Spleen (tissue), 7 donors: ENCODE results near the gene NEURL4.

Experiments used
- POLR2AphosphoS5 ChIP-seq, 3 donors: sonication (generic); formaldehyde crosslinking; IDR thresholded peaks; one replicate each; pipeline ENCODE4 v1.5.1; 2017; ENCODE audit warnings: antibody characterized with exemption in 3 of 3
- TF ChIP-seq, protein P1 (sequence below), 11 experiments: fragments of 200-600 bp in 7 of 11; fragments of 450-650 bp in 4 of 11; sonication (generic) in 4 of 11; IDR thresholded peaks in 8 of 11; conservative IDR thresholded peaks in 3 of 11; 1 replicate in 7 of 11; 2 replicates in 4 of 11; pipeline versions ENCODE4 v1.4.0 to v1.8.0; 2016 to 2021; ENCODE audit warnings: antibody characterized with exemption in 11 of 11, inconsistent platforms in 4 of 11, mild to moderate bottlenecking in 1 of 11
- donor health status: DM: no; HTN: no; CAD: no; lungs with moderate emphysema.
- donor health status: DM: no; HTN: no; CAD: no.
- donor health status: DM: no; HTN: no; CAD: no.

DNA sequence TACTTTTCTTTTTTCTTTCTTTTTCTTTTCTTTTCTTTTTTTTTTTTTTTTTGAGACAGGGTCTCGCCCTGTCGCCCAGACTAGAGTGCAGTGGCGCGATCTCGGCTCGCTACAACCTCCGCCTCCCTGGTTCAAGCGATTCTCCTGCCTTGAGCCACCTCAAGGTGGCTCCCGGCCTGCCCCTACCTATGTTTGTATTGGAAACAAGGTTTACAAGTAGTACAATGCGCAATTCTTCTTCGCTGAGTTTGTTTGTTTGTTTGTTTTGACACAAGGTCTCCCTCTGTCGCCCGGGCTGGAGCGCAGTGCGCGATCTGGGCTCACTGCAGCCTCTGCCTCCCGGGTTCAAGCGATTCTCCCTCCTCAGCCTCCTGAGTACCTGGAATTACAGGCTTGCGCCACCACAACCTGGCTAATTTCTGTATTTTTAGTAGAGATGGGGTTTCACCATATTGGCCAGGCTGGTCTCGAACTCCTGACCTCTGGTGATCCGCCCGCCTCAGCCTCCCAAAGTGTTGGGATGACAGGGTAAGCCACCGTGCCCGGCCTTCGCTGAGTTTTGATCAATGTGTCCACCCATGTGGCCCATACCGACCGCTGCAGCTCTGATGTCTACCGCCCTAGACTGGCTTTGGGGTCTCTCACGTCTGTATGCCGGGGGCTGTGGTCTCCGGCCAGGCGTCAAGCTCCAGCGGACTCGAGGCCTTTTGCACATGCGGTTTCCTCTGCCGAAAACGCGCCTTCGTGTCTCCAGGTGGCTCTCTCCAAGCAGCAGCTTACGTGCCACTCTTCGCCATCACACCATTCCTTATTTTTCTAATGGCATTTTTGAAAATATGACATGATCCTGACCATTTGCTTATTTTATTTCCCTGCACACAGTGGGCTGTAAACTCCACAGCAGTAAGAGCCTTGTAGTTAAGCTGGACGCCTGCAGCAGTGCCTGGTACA lies 33.6 kb downstream of the NEURL4 start:
- TF ChIP-seq POLR2AphosphoS5 (IDR thresholded peaks at IDR 0.05), result no peak
- TF ChIP-seq, protein P1, sequence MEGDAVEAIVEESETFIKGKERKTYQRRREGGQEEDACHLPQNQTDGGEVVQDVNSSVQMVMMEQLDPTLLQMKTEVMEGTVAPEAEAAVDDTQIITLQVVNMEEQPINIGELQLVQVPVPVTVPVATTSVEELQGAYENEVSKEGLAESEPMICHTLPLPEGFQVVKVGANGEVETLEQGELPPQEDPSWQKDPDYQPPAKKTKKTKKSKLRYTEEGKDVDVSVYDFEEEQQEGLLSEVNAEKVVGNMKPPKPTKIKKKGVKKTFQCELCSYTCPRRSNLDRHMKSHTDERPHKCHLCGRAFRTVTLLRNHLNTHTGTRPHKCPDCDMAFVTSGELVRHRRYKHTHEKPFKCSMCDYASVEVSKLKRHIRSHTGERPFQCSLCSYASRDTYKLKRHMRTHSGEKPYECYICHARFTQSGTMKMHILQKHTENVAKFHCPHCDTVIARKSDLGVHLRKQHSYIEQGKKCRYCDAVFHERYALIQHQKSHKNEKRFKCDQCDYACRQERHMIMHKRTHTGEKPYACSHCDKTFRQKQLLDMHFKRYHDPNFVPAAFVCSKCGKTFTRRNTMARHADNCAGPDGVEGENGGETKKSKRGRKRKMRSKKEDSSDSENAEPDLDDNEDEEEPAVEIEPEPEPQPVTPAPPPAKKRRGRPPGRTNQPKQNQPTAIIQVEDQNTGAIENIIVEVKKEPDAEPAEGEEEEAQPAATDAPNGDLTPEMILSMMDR (IDR thresholded peaks at IDR 0.05 in 8 of 11, conservative IDR thresholded peaks at IDR 0.05 in 3 of 11), result no peak
